Stimulated activated CD4-positive, alpha-beta T cell treated with anti-CD3 and anti-CD28 coated beads, Interleukin-1b, Interleukin-23, amount 100 ng/mL, for 48 hours (primary cell): ENCODE measurements around the gene PRR20G.
"Not testable (repeated sequence)": the region's sequence is repeated elsewhere in the genome, so short reads cannot be mapped to it uniquely, and the experiment has no call there.

Source experiments
- DNase-seq: peaks from one replicate; pipeline ENCODE4 v3.0.0-alpha.2; 2020

PRR20G gene

DNA sequence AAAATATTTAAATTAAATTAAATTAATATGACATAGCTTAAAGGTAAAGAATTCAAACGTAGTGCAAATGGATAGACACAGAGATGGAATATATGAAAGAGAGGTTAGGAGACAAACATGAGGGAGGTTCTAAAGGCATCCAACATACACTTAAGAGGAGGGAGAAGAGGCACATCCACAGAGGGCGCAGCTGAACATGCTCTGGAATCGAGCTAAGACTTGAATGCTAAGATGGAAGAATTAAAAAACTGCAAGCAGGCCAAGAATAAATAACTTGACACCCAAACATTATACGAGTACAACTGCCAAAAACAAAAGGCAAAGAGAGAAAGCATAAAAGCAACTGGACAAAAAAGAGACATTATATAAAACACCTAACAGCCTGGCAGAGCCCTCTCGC, 9.1 kb upstream of the PRR20G start:
- DNase-seq: no peak

DNA sequence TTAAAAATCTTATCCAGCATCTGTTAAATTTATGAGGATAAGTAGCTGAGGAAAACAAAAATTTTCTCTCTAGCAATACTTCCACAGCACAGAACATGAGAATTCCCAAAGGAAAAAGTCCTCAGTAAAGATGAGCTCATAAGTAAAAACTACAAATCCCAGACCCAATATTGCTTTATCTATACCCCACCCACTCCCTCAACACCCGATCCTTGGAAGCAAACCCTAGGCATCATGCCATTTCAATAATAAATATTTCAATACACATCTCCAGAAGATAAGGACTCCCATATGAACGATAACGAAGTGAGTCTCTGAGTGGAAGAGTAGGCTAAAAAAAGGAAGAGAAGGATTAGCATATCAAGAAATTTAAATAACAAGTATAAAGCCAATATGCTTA, 8.3 kb upstream of the PRR20G start:
- DNase-seq: no peak

DNA sequence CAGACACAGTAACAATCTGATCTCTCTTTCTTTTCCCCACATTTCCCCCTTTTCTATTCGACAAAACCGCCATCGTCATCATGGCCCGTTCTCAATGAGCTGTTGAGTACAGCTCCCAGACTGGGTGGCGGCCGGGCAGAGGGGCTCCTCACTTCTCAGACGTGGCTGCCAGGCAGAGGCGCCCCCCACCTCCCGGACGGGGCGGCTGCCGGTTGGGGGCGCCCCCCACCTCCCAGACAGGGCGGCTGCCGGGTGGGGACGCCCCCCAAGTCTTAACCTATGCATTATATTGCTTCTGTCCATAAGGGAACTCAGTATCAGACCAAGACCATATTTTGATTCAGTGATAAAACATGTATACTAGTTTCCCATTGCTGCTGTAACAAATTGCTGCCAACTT, 5.8 kb upstream of the PRR20G start:
- not testable (repeated sequence) for DNase-seq

DNA sequence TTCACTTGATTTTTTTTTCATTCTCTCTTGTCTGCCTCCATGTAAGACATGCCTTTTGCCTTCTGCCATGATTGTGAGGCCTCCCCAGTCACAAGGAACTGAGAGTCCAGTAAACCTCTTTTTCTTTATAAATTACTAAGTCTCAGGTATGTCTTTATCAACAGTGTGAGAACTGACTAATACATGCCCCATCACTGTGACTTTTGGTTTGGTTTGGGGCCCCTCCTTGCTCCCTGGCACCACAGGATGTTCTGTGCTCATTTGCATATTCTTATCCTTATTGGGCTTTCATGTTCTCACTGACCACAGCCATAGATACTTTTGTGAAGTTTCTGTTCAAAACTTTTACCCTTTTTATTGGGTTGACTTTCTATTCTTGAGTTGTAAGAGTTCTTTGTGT, 3.8 kb upstream of the PRR20G start:
- no peak for DNase-seq

DNA sequence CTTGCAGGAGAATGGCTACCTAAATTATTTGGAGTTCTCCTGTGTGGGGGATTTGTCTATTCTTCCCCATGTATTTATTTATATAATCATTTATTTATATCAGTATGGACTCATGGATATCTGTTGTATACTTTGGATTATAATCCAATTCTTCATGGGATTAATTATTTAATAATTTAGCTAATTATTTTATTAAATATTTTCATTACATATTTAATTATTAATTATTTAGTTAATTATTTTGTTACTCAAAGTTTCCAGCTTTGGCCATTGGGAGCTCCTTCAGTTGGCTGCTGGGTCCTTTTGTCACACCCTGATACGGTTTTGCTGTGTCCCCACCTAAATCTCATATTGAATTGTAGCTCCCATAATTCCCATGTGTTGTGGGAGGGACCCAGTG, 3.3 kb upstream of the PRR20G start:
- no peak for DNase-seq

DNA sequence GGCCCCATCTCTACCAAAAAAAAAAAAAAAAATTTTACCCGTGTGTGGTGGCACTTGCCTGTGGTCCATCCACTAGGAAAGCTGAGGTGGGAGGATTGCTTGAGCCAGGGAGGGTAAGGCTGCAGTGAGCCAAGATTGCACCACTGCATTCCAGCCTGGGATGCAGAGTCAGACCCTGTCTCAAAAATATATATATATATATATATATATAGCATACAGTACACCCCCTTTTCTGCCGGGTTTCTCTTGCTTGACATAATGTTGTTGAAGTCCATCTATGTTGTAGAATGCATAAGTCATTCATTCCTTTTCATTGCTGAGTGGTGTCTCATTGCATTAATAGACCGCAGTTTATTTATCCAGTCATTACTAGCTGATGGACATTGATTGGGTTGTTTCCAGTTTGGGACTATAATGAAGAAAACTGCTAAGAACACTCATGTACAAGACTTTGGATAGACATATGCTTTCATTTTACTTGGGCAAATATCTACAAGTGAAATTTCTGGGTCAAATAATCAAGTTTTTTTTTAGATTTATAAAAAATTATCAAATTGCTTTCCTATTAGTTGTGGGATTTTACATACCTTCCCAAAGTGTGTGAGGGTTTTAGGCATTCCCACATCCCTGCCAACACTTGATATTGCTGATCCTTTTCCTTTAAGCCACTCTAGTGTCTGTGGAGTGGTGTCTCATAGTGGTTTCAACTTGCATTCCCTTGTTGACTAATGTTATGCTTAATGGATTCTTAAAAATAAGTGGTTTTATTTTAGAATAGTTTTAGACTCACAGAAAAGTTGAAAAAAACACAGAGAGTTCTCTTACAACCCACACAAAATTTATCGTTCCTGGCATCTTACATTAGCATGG, 2.1 kb upstream of the PRR20G start:
- DNase-seq: no peak

DNA sequence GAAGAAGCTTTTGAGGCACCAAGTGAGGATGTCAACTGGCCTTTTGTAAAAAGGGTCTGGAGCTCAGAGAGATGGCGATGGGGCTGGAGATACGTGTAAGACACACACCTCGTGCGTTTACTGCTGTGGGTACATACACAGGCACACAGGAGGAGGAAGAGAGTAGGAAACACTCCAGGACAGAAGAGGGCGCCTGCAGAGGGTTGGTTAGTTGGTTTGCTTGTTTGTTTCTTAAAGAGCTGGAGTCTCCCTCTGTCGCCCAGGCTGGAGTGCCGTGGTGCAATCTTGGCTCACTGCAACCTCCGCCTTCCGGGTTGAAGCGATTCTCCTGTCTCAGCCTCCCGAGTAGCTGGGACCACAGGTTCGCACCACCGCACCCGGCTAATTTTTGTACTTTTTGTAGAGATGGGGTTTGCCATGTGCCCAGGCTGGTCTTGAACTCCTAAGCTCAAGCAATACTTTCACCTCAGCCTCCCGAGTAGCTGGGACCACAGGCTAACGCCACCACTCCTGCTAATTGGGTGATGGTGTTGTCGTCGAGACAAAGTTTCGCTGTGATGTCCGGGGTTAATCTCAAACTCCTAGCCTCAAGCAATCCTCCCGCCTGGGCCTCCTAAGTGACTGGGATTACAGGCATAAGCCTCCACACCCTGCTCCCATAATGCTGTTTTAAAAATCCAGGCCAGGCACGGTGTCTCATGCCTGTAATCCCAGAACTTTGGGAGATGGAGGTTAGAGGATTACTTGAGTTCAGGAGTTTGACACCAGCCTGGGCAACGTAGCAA, 1.3 kb upstream of the PRR20G start:
- peak; percentile 11 for DNase-seq

DNA sequence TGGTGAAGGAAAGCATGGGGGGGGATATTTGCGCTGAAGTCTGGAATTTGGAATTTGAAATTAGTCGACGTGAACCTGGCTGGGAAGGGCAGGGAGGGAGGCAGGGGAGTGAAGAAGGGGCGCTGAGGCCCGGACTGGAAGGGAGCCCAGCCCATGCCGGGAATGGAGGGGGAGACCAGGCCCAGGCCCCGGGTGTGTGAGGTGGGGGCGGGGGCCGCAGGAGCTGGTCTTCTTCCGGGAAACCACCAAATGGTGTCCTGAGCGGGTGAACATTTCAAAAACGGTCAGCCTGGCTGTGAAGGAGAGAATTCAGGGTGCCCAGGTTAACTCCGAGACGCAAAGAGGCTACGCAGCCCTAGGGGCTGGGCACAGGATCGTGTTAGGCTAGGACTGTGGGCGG, 497 bp upstream of the PRR20G start:
- no peak for DNase-seq

DNA sequence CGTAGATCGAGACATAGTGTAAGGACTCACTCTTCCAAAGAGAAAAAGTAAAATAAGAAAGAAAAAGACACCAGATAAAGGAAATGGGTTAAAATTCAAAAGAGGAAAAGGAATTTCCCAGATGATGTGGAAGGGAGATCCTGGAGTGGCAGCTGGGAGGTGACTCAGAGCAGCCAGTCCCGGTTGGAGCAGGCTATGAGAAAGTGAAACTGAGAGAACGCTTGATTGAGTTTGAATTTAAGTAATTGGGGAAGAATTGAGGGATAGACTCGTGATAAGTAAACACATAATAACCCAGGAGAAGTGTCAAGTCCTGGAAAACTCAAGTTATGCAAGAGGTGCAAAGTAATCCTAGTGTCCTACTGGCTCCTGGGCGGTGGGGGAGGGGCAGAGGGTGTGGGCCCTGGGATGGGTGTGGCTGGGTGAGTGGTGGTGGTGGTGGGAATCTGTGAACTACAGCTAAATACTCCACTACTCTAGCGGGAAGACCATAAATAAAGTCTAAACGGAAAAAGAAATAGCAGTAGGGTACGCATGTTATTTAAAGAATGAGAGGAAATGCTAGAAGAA, 1.2 kb downstream of the PRR20G start:
- no peak for DNase-seq

DNA sequence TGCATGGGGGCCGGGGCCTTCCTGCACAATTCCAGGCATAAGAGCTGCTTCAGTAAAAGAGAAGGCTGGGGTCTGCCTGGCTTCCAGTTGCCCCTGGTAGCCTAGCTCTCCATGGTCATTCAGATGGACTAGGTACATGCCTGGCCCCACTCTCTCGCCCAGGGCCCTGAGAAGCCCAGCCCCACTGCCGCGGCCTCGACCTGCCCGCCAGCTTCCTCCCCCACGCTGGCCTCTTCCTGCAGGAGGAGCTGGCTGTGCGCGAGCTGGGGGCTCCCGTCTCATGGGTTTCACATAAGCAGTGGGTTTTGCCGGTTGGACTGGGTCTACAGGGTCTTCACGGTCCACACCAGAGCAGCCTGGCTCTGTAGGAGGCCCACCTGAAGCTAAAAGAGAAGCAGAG, 3.6 kb downstream of the PRR20G start:
- no peak for DNase-seq

DNA sequence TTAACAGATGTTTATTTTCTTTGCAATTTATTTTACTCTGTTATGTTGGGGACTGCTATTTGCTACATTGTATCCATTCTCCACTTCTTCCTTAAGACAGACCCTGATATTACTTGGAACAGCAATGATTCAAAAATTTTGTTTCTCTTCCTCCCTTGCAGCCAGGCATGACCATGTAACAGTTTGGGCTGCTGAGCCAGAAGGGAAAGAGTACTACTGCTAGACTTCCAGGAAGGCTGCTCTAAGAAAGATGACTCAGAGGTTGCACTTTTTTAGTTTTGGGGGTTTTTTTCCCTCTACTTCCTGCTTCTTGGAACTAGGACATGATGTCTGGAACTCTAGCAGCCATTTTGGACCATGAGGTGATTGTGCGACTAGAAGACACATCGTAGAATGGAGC, 10.3 kb downstream of the PRR20G start:
- DNase-seq: no peak

DNA sequence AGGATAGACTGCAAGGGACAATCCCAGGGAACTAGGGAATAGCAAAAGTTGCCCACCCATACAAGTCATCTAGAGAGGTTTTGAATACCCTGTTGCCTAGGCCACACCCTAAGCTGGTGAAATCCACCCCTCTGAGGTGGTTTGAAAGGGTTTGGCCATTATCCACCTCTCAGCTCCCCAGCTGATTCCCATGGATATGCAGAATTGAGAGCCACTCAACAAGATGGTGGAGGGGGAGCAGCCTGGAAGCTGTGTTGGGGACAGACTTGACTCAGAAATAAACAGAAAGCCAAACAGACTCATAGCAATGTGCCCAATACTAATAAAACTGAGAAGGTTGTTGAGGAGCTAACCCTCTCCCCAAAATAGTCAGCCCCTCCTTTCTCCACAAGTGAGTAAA, 10.9 kb downstream of the PRR20G start:
- no peak for DNase-seq

DNA sequence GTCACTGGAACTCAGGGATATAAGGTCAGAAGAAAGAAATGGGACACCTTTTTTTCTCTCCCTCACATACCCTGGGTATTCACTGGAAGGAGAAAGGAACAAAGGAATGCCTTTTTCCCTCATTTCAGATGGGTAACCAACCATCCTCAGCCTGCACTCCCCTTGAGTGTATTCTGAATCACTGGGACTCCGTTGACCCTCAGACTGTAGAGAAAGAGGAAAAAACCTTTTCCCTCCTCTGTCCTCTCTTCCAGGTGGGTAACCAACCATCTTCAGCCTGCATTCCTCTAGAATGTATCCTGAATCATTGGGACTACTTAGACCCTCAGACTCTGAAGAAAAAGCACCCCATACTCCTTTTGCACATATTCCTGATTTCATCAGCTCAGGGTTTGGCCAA, 11.4 kb downstream of the PRR20G start:
- no peak for DNase-seq

DNA sequence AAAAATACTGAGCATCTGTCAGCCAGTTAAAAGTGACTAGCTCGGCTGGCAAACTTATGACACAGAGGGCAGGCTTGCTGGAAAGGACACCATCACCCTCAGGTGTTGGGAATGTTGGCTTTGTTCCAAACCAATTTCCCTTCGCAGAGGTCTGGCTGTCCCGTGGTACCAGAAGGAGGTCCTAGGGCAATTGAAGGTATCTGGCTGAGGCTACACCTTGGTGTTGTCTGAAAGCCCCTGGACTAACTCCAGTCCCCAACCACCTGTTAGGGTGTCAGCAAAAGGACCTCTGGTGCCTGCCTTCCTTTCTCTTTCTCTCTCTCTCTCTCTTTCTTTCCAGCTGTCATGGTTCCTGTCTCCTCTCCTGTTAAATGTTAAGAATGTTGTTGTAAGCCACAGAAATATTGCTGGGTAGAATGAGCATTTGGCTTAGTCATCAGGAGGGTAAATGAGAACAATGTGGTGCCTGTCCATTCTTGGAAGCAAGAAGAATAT, 12.5 kb downstream of the PRR20G start:
- DNase-seq: no peak

DNA sequence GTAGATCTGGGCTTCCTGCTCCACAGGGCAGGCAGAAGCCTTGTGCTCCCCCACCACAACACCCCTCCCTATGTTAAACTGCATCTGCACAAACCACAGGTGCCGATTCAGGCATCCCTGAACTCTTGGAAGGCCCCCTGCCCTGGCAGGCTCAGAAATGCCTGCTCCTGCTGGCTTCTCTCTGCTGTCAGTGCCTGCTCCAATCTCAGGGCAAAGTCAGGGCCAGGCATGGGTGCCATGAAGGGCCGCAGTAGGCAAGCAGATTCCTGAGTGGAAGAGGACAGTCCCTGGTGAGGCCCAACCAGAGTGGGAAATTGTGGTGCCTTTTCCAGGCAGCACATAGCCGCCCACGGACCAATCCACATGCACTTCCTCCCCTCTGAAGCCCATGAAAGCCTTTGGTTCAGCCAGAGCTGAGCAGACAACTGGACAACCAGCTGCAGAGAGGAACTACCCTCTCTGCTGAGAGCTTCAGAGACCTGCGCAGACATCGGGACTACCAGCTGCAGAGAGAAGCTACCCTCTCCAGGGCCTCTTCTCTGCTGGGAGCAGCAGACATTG, 13.6 kb downstream of the PRR20G start:
- DNase-seq: no peak

DNA sequence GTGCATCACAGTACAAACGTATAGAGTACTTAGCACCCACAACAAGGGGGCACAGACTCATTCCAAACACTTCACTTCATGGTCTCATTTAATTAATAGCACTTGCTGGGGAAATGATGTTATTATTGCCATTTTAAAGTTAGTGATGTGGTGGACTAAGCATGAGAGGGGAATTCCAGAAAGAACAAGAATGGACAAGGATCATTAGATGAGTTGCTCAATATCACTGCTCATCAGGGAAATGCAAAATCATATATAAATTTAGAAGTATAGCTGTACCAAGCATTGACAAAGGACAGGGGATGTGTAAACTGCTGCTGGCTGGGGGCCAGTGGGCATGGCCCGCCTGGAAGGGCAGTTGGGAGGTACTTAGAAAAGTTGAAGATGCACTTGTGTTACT, 14.6 kb downstream of the PRR20G start:
- DNase-seq: no peak

DNA sequence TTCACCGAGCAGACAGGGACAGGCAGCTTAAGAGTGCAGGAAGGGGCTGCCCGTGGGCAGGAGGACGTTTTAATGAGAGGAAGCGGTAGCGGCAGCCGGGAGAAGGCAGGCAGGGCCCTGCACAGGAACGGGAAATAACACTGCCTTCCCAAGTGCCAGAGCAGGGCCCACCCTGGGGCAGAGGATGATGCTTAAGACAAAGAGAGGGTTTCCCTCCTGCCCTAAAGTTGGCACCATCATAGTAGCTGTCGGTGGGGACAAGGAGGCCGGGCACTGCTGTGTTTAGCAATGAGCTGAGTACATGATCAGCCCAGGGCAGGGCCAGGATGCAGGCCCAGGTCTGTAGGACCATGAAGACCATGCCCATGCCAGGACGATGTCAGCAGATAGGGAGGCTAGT, 21.7 kb downstream of the PRR20G start:
- no peak for DNase-seq

DNA sequence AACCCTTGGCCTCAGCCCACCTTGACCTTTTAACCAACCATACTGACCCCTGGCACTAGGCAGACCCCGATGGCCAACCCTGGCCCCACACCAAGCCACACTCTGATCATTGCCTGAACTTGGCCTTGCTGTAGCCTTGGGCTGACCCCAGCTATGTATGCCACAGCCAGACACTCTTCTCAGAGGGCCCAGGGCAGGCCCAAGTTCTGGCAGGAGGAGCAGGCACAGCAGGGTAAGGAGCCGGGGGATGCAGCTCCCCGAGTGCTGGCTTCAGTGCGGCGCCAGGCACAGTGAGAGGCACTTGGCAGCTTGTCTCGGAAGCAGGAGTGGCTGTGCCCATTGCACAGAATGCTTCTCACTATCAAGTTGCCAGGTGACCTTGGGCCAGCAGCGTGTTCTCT, 22.3 kb downstream of the PRR20G start:
- DNase-seq: no peak

DNA sequence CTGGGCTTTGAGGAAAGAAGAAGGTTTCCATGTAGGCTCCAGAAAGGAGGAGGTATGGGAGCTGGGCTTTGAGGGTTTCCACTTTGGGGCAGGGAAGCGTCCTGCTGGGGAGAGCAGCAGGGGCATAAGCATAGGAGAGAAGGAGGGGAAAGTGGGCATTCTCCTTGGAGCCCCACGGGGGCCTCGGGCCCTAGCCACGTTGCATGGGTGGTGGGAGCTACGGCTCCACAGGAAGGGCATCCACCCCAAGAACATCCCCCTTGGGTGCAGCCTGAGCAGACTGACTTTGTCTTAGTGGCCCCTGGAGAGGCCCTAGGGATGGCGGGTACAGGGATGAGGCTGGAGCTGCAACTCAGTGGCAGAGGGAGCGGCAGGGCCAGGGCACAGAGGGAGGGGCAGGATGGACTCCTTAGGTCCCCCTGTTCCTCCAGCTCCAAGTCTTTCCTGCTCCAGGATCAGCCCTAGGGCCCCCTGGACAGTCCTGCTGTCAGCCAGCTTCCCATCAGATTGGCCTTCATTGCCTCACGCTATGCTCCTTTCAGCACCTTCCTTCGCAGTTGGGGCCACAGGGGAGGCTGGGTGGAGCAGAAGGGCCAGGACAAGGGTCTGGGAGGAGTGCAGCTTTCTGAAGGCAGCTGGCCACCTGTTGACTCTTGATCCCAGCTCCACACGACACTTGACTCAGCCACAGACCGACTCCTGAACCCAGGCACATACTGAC, 22.9 kb downstream of the PRR20G start:
- no peak for DNase-seq

DNA sequence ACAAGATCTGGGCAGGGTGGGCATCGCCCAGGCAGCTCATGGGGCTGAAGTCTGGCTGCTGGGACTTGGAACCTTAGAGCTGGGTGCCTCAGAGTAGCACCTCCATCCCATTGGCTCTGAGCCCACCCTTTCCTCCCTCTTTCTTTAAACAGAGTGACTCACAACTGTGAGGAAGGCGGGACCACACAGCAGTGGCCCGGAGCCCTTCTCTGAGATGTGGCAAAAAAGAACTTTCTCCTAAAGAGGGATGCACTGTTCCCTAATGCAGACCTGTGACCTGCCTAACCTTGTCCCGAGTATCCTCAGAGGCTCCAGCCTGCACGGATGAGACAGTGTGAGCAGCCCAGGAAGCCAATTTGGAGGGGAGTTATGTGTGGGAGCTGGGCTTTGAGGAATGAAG, 23.6 kb downstream of the PRR20G start:
- DNase-seq: no peak

DNA sequence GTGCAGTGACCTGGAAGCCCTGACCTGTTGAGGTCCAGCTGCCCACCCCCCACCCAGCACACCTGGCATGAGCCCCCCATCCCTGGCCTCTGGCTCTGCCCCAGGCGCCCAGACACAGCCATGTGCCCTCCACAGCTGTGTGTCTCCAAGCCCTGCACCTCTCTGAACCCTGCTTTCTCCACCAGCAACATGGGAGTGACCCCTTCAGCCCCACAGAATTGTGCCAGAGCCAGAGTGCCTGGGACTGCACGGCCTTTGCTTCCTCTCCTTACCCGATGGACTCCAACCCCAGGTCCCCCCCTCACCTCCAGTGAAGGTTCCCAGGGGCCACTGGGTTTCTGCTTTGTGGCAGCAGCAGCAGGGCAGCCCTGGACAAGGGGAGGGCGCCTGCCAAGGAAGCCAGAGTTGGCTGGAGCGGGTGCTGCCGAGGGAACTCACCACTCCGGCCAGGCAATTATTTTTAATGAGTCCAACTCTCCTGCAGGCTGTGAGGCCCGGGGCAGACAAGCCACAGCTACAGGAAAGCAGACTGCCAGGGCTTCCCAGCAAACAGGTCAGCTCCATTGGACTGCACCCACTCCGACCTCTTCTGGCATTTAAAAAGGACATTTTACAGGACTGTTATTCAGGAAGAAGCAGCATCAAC, 24.1 kb downstream of the PRR20G start:
- DNase-seq: no peak

DNA sequence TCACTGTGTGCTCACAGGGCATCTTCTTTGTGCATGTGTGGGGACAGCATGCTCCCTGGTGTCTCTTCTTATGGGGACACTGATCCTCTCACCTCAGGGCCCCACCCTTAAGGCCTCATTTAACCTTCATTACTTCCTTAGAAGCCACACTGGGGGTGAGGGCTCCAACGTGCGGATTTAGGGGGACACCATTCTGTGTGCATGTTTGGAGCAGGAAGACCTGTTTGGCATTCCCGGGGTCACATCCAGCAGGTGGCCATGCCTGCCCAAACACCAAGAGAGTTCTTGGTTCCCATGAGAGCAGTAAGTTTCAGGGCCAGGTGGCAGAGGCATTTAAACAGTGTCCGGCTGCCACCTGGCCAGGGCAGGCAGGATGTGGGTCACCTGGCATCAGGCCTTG, 24.8 kb downstream of the PRR20G start:
- DNase-seq: no peak
